Activated CD4-positive, alpha-beta memory T cell treated with anti-CD3 and anti-CD28 coated beads for 36 hours (primary cell): ENCODE data around the gene RIN1. TPM values are rescaled to one million over a fixed set of nuclear protein-coding genes. Genes with fewer than 3 reads are reported as not detected.
A peak's percentile ranks its signal among the peaks of the same experiment; 100 is the strongest.
"Not testable (repeated sequence)": the region's sequence is repeated elsewhere in the genome, so short reads cannot be mapped to it uniquely, and the experiment has no call there.

Source experiments
- CTCF ChIA-PET: fragments of 350-600 bp; sonication (Branson Sonifier 250); formaldehyde crosslinking; loops from one replicate; lab custom pipeline; 2021; ENCODE audit warnings: antibody characterized with exemption, inconsistent platforms; lab: Charles Lee
- POLR2A ChIA-PET: fragments of 350-600 bp; sonication (Branson Sonifier 250); formaldehyde crosslinking; loops from one replicate; lab custom pipeline; 2021; ENCODE audit warnings: antibody characterized with exemption; lab: Charles Lee
- DNase-seq: peaks from one replicate; pipeline ENCODE4 v3.0.0-alpha.2; 2020
- H3K27ac Mint-ChIP-seq: one replicate; pipeline ENCODE4 v1.8.0; 2021; ENCODE audit warnings: mixed read lengths
- H3K27me3 Mint-ChIP-seq: one replicate; pipeline ENCODE4 v1.8.0; 2021; ENCODE audit warnings: mixed read lengths
- H3K36me3 Mint-ChIP-seq: one replicate; pipeline ENCODE4 v1.8.0; 2021; ENCODE audit warnings: mixed read lengths
- H3K4me1 Mint-ChIP-seq: one replicate; pipeline ENCODE4 v1.8.0; 2021; ENCODE audit warnings: low read depth, mixed read lengths
- H3K4me3 Mint-ChIP-seq: one replicate; pipeline ENCODE4 v1.8.0; 2021; ENCODE audit warnings: mild to moderate bottlenecking, mixed read lengths
- H3K9me3 Mint-ChIP-seq: one replicate; pipeline ENCODE4 v1.8.0; 2021; ENCODE audit warnings: mixed read lengths
- intact Hi-C: fragments of 100-400 bp; cut with micrococcal nuclease; formaldehyde crosslinking; loops from one replicate; pipeline ENCODE4 v1.15.1; 2023
- total RNA-seq, 2 experiments: library from RNA; stranded (reverse); gene quantifications; one replicate each; pipeline ENCODE4 v1.2.3, GENCODE V29; 2021

The RIN1 gene
- total RNA-seq, 2 experiments from 2014 or later: 1.0 to 1.6 TPM

GRCh38 chr11:66313321-66314185, 22.7 kb downstream of the RIN1 start:
- peak overlapping the region; percentile 77 for H3K27ac Mint-ChIP-seq
- peak overlapping the region; percentile 77 for H3K4me3 Mint-ChIP-seq
- no peaks in the 10 kb centered on the region for H3K36me3 Mint-ChIP-seq
- intact Hi-C loops: no loop called here
- H3K27me3 Mint-ChIP-seq: no peaks in the 10 kb centered on the region
- CTCF ChIA-PET: interaction anchor here (0.6 to 2.9 kb wide), 10 partner anchors 12 to 637 kb away, joined by 3 to 45 read pairs (median 12); partner anchors contain the start of genes B4GAT1, BRMS1, MRPL11 and RIN1
- H3K4me1 Mint-ChIP-seq: peaks cover 19% of the 10 kb centered on the region
- no peak for DNase-seq
- no peaks in the 10 kb centered on the region for H3K9me3 Mint-ChIP-seq
- POLR2A ChIA-PET: interaction anchor here (0.5 to 2.1 kb wide), 5 partner anchors 19 to 531 kb away, joined by 3 to 5 read pairs (median 3); partner anchors contain the start of genes SF3B2 and SLC29A2

- no peaks in the 10 kb centered on the region for H3K9me3 Mint-ChIP-seq
Measured at GRCh38 chr11:66312549-66313320, 23.5 kb downstream of the RIN1 start.

GRCh38 chr11:66311965-66312548, 24.2 kb downstream of the RIN1 start:
- Mint-ChIP-seq H3K4me1 (peaks cover 5% of the 10 kb centered on the region), H3K4me3 (peak overlapping the region; percentile 77), H3K36me3 (no peaks in the 10 kb centered on the region), H3K27me3 (no peaks in the 10 kb centered on the region), H3K9me3 (no peaks in the 10 kb centered on the region), H3K27ac (peak overlapping the region; percentile 77)
- ChIA-PET POLR2A (interaction anchor here (0.9 to 2.1 kb wide), 7 partner anchors 15 to 260 kb away, joined by 3 to 9 read pairs (median 4); partner anchors contain the start of genes BRMS1, SF3B2, SLC29A2 and YIF1A), CTCF (interaction anchor here (0.6 to 2.9 kb wide), 34 partner anchors 10 to 168 kb away, joined by 3 to 45 read pairs (median 5); partner anchors contain the start of genes B4GAT1, BRMS1, DPP3 and MRPL11)
- peak; percentile 97 for DNase-seq
- intact Hi-C loops: loop anchor here (1.0 kb wide), 6 partner anchors 16 to 77 kb away; partner anchors contain the start of genes BRMS1, RAB1B, SLC29A2 and YIF1A

More at GRCh38 chr11:66312549-66313320, 23.5 kb downstream of the RIN1 start:
- DNase-seq: peak; percentile 95
- CTCF ChIA-PET: interaction anchor here (0.6 to 2.9 kb wide), 20 partner anchors 10 to 636 kb away, joined by 3 to 45 read pairs (median 8); partner anchors contain the start of genes B4GAT1, BRMS1, DPP3 and MRPL11
- Mint-ChIP-seq H3K27me3 (no peaks in the 10 kb centered on the region), H3K27ac (peak overlapping the region; percentile 77), H3K4me1 (peaks cover 12% of the 10 kb centered on the region), H3K36me3 (no peaks in the 10 kb centered on the region), H3K4me3 (peak overlapping the region; percentile 77)
- intact Hi-C loops: loop anchor here (1.0 kb wide), 5 partner anchors 16 to 59 kb away; partner anchors contain the start of genes BRMS1, RAB1B, SLC29A2 and YIF1A
- POLR2A ChIA-PET: interaction anchor here (0.5 to 2.1 kb wide), 9 partner anchors 14 to 532 kb away, joined by 3 to 9 read pairs (median 3); partner anchors contain the start of genes BRMS1, SF3B2, SLC29A2 and YIF1A

- H3K4me3 Mint-ChIP-seq: peak overlapping the region; percentile 77
- intact Hi-C loops: loop anchor here (1.0 kb wide), 1 partner anchor 78 kb away; no protein-coding TSS in a partner anchor
- peaks cover 5% of the 10 kb centered on the region for H3K4me1 Mint-ChIP-seq
- peak overlapping the region; percentile 77 for H3K27ac Mint-ChIP-seq
- H3K27me3 Mint-ChIP-seq: no peaks in the 10 kb centered on the region
- POLR2A ChIA-PET: interaction anchor here (0.6 to 2.1 kb wide), 5 partner anchors 16 to 60 kb away, joined by 3 to 9 read pairs (median 5); partner anchors contain the start of genes BRMS1, SLC29A2 and YIF1A
- H3K36me3 Mint-ChIP-seq: no peaks in the 10 kb centered on the region
- no peaks in the 10 kb centered on the region for H3K9me3 Mint-ChIP-seq
- CTCF ChIA-PET: interaction anchor here (0.6 to 2.9 kb wide), 30 partner anchors 9 to 169 kb away, joined by 3 to 45 read pairs (median 4); partner anchors contain the start of genes B4GAT1, BRMS1, DPP3 and MRPL11
- DNase-seq: no peak
Measured at GRCh38 chr11:66311470-66311964, 24.7 kb downstream of the RIN1 start.

GRCh38 chr11:66310803-66311440, 25.3 kb downstream of the RIN1 start:
- not testable (repeated sequence) for DNase-seq, H3K27ac Mint-ChIP-seq, H3K27me3 Mint-ChIP-seq, H3K4me3 Mint-ChIP-seq, H3K4me1 Mint-ChIP-seq, H3K36me3 Mint-ChIP-seq, H3K9me3 Mint-ChIP-seq
- intact Hi-C loops: loop anchor here (1.0 kb wide), 1 partner anchor 78 kb away; no protein-coding TSS in a partner anchor
- POLR2A ChIA-PET: interaction anchor here (0.6 to 2.1 kb wide), 2 partner anchors 22 to 61 kb away, joined by 3 to 5 read pairs; partner anchors contain the start of genes SLC29A2 and YIF1A
- CTCF ChIA-PET: interaction anchor here (0.6 to 2.9 kb wide), 30 partner anchors 9 to 1268 kb away, joined by 3 to 45 read pairs (median 4); partner anchors contain the start of genes B4GAT1, BRMS1, MRPL11 and RIN1

- POLR2A ChIA-PET: no interaction called here
- no peaks in the 10 kb centered on the region for H3K27me3 Mint-ChIP-seq
- CTCF ChIA-PET: interaction anchor here (0.7 to 2.5 kb wide), 4 partner anchors 76 to 1267 kb away, joined by 3 to 34 read pairs (median 4); no protein-coding TSS in a partner anchor
- no peaks in the 10 kb centered on the region for H3K9me3 Mint-ChIP-seq
- peaks cover 5% of the 10 kb centered on the region for H3K4me1 Mint-ChIP-seq
- no peak for DNase-seq
- no peaks in the 10 kb centered on the region for H3K36me3 Mint-ChIP-seq
- intact Hi-C loops: no loop called here
- no peak overlapping the region for H3K27ac Mint-ChIP-seq
- H3K4me3 Mint-ChIP-seq: no peak overlapping the region
Measured at GRCh38 chr11:66310324-66310723, 25.9 kb downstream of the RIN1 start.

- intact Hi-C loops: no loop called here
- POLR2A ChIA-PET: interaction anchor here (0.6 kb wide), 1 partner anchor 61 kb away, joined by 3 read pairs; no protein-coding TSS in a partner anchor
- CTCF ChIA-PET: interaction anchor here (0.9 to 1.3 kb wide), 3 partner anchors 55 to 79 kb away, joined by 3 to 4 read pairs (median 3); no protein-coding TSS in a partner anchor
- DNase-seq: no peak
- Mint-ChIP-seq H3K27me3 (no peaks in the 10 kb centered on the region), H3K4me1 (peaks cover 5% of the 10 kb centered on the region), H3K9me3 (no peaks in the 10 kb centered on the region), H3K4me3 (no peak overlapping the region), H3K27ac (no peak overlapping the region), H3K36me3 (no peaks in the 10 kb centered on the region)
Measured at GRCh38 chr11:66309475-66309874, 26.8 kb downstream of the RIN1 start.

GRCh38 chr11:66302656-66303055, 33.6 kb downstream of the RIN1 start:
- no peaks in the 10 kb centered on the region for H3K9me3 Mint-ChIP-seq
- no peak overlapping the region for H3K4me3 Mint-ChIP-seq
- H3K36me3 Mint-ChIP-seq: no peaks in the 10 kb centered on the region
- CTCF ChIA-PET: interaction anchor here (0.9 to 1.2 kb wide), 2 partner anchors 9 to 86 kb away, joined by 3 to 7 read pairs; no protein-coding TSS in a partner anchor
- DNase-seq: no peak
- no peak overlapping the region for H3K27ac Mint-ChIP-seq
- POLR2A ChIA-PET: no interaction called here
- H3K27me3 Mint-ChIP-seq: no peaks in the 10 kb centered on the region
- no peaks in the 10 kb centered on the region for H3K4me1 Mint-ChIP-seq
- intact Hi-C loops: no loop called here

- Mint-ChIP-seq H3K4me3 (no peak overlapping the region), H3K4me1 (no peaks in the 10 kb centered on the region)
- CTCF ChIA-PET: interaction anchor here (3.5 kb wide), 1 partner anchor 13 kb away, joined by 14 read pairs; no protein-coding TSS in a partner anchor
Measured at GRCh38 chr11:66299186-66299585, 37.0 kb downstream of the RIN1 start.

GRCh38 chr11:66297610-66298009, 38.6 kb downstream of the RIN1 start:
- Mint-ChIP-seq H3K36me3 (no peaks in the 10 kb centered on the region), H3K9me3 (no peaks in the 10 kb centered on the region), H3K4me3 (no peak overlapping the region), H3K27ac (no peak overlapping the region), H3K4me1 (peaks cover 3% of the 10 kb centered on the region), H3K27me3 (peaks cover 11% of the 10 kb centered on the region)
- no peak for DNase-seq
- POLR2A ChIA-PET: interaction anchor here (0.5 kb wide), 1 partner anchor 562 kb away, joined by 4 read pairs; no protein-coding TSS in a partner anchor
- intact Hi-C loops: no loop called here
- CTCF ChIA-PET: interaction anchor here (3.5 kb wide), 1 partner anchor 15 kb away, joined by 14 read pairs; no protein-coding TSS in a partner anchor

More at GRCh38 chr11:66299186-66299585, 37.0 kb downstream of the RIN1 start:
- H3K27ac Mint-ChIP-seq: no peak overlapping the region
- no peak for DNase-seq
- no peaks in the 10 kb centered on the region for H3K36me3 Mint-ChIP-seq
- POLR2A ChIA-PET: interaction anchor here (1.2 kb wide), 1 partner anchor 11 kb away, joined by 4 read pairs; the partner anchor contains the start of gene YIF1A
- intact Hi-C loops: no loop called here
- H3K27me3 Mint-ChIP-seq: peaks cover 2% of the 10 kb centered on the region
- no peaks in the 10 kb centered on the region for H3K9me3 Mint-ChIP-seq
